ENCODE measurements around the gene TARS3. TPM values are rescaled to one million over a fixed set of nuclear protein-coding genes. Genes with fewer than 3 reads are reported as not detected.

Gene TARS3
- total and polyA plus RNA-seq, 2 donors = 13.2 to 14.6 TPM

GRCh38 chr15:101692801-101693598 lies 31.3 kb downstream of the TARS3 start:
- DNase-seq (ENCODE audit: low read depth in 6 of 9, low spot score in 9 of 9) = peak in 1 of 9 donors; percentile 19
- H3K9me3 ChIP-seq (ENCODE audit: control insufficient read depth in 2 of 2, insufficient read depth in 1 of 2, low read length in 1 of 2) = no peaks in the 10 kb centered on the region
- peaks cover 0 to 3% of the 10 kb centered on the region in 2 donors for H3K36me3 ChIP-seq (ENCODE audit: control insufficient read depth in 2 of 2, insufficient read depth in 2 of 2, low read length in 1 of 2)
- H3K27me3 ChIP-seq (ENCODE audit: control insufficient read depth in 2 of 2, insufficient read depth in 1 of 2, low read length in 1 of 2) = no peaks in the 10 kb centered on the region
- WGBS = 95% methylated on average over 4 of the region's 4 CpGs
- H3K4me1 ChIP-seq (ENCODE audit: control insufficient read depth in 2 of 2, insufficient read depth in 2 of 2, low read length in 2 of 2) = peaks cover 6 to 17% of the 10 kb centered on the region in 2 donors
- H3K27ac ChIP-seq (ENCODE audit: low read depth in 1 of 2, low read length in 1 of 2) = peak overlapping the region; percentile 31 to 60
- no peak overlapping the region for H3K4me3 ChIP-seq (ENCODE audit: low read length in 2 of 2)

- peaks cover 0 to 3% of the 10 kb centered on the region in 2 donors for H3K36me3 ChIP-seq (ENCODE audit: control insufficient read depth in 2 of 2, insufficient read depth in 2 of 2, low read length in 1 of 2)
- H3K27me3 ChIP-seq (ENCODE audit: control insufficient read depth in 2 of 2, insufficient read depth in 1 of 2, low read length in 1 of 2) = no peaks in the 10 kb centered on the region
- no peaks in the 10 kb centered on the region for H3K4me1 ChIP-seq (ENCODE audit: control insufficient read depth in 2 of 2, insufficient read depth in 2 of 2, low read length in 2 of 2)
- H3K4me3 ChIP-seq (ENCODE audit: low read length in 2 of 2) = no peak overlapping the region
- H3K9me3 ChIP-seq (ENCODE audit: control insufficient read depth in 2 of 2, insufficient read depth in 1 of 2, low read length in 1 of 2) = no peaks in the 10 kb centered on the region
- 98% methylated on average over 6 of the region's 6 CpGs for WGBS
- DNase-seq (ENCODE audit: low read depth in 6 of 9, low spot score in 9 of 9) = no peak
- no peak overlapping the region for H3K27ac ChIP-seq (ENCODE audit: low read depth in 1 of 2, low read length in 1 of 2)
These were observed 34.4 kb downstream of the TARS3 start for GRCh38 chr15:101689901-101690300.

- no peak for DNase-seq (ENCODE audit: low read depth in 6 of 9, low spot score in 9 of 9)
- H3K4me3 ChIP-seq (ENCODE audit: low read length in 2 of 2) = no peak overlapping the region
- H3K27ac ChIP-seq (ENCODE audit: low read depth in 1 of 2, low read length in 1 of 2) = no peak overlapping the region
- peaks cover 2 to 4% of the 10 kb centered on the region in 2 donors for H3K36me3 ChIP-seq (ENCODE audit: control insufficient read depth in 2 of 2, insufficient read depth in 2 of 2, low read length in 1 of 2)
- H3K9me3 ChIP-seq (ENCODE audit: control insufficient read depth in 2 of 2, insufficient read depth in 1 of 2, low read length in 1 of 2) = no peaks in the 10 kb centered on the region
- no peaks in the 10 kb centered on the region for H3K27me3 ChIP-seq (ENCODE audit: control insufficient read depth in 2 of 2, insufficient read depth in 1 of 2, low read length in 1 of 2)
- H3K4me1 ChIP-seq (ENCODE audit: control insufficient read depth in 2 of 2, insufficient read depth in 2 of 2, low read length in 2 of 2) = no peaks in the 10 kb centered on the region
- WGBS = 99% methylated on average over 2 of the region's 2 CpGs
These were observed 37.6 kb downstream of the TARS3 start for GRCh38 chr15:101686718-101687117.

GRCh38 chr15:101684877-101685276 lies 39.4 kb downstream of the TARS3 start:
- 98% methylated on average over 3 of the region's 3 CpGs for WGBS
- H3K36me3 ChIP-seq (ENCODE audit: control insufficient read depth in 2 of 2, insufficient read depth in 2 of 2, low read length in 1 of 2) = peaks cover 2 to 4% of the 10 kb centered on the region in 2 donors
- DNase-seq (ENCODE audit: low read depth in 6 of 9, low spot score in 9 of 9) = no peak
- H3K27me3 ChIP-seq (ENCODE audit: control insufficient read depth in 2 of 2, insufficient read depth in 1 of 2, low read length in 1 of 2) = no peaks in the 10 kb centered on the region
- H3K4me3 ChIP-seq (ENCODE audit: low read length in 2 of 2) = no peak overlapping the region
- H3K4me1 ChIP-seq (ENCODE audit: control insufficient read depth in 2 of 2, insufficient read depth in 2 of 2, low read length in 2 of 2) = no peaks in the 10 kb centered on the region
- no peaks in the 10 kb centered on the region for H3K9me3 ChIP-seq (ENCODE audit: control insufficient read depth in 2 of 2, insufficient read depth in 1 of 2, low read length in 1 of 2)
- H3K27ac ChIP-seq (ENCODE audit: low read depth in 1 of 2, low read length in 1 of 2) = no peak overlapping the region

- WGBS = 97% methylated on average over 1 of the region's 1 CpG
- Histone ChIP-seq H3K27ac (ENCODE audit: low read depth in 1 of 2, low read length in 1 of 2) (no peak overlapping the region), H3K36me3 (ENCODE audit: control insufficient read depth in 2 of 2, insufficient read depth in 2 of 2, low read length in 1 of 2) (peaks cover 2 to 7% of the 10 kb centered on the region in 2 donors), H3K9me3 (ENCODE audit: control insufficient read depth in 2 of 2, insufficient read depth in 1 of 2, low read length in 1 of 2) (no peaks in the 10 kb centered on the region), H3K4me3 (ENCODE audit: low read length in 2 of 2) (no peak overlapping the region), H3K27me3 (ENCODE audit: control insufficient read depth in 2 of 2, insufficient read depth in 1 of 2, low read length in 1 of 2) (no peaks in the 10 kb centered on the region), H3K4me1 (ENCODE audit: control insufficient read depth in 2 of 2, insufficient read depth in 2 of 2, low read length in 2 of 2) (no peaks in the 10 kb centered on the region)
- no peak for DNase-seq (ENCODE audit: low read depth in 6 of 9, low spot score in 9 of 9)
These were observed 39.9 kb downstream of the TARS3 start for GRCh38 chr15:101684384-101684783.

GRCh38 chr15:101679806-101680205 lies 44.5 kb downstream of the TARS3 start:
- Histone ChIP-seq H3K27ac (ENCODE audit: low read depth in 1 of 2, low read length in 1 of 2) (no peak overlapping the region), H3K27me3 (ENCODE audit: control insufficient read depth in 2 of 2, insufficient read depth in 1 of 2, low read length in 1 of 2) (no peaks in the 10 kb centered on the region), H3K36me3 (ENCODE audit: control insufficient read depth in 2 of 2, insufficient read depth in 2 of 2, low read length in 1 of 2) (peaks cover 2 to 7% of the 10 kb centered on the region in 2 donors), H3K4me3 (ENCODE audit: low read length in 2 of 2) (no peak overlapping the region), H3K9me3 (ENCODE audit: control insufficient read depth in 2 of 2, insufficient read depth in 1 of 2, low read length in 1 of 2) (no peaks in the 10 kb centered on the region), H3K4me1 (ENCODE audit: control insufficient read depth in 2 of 2, insufficient read depth in 2 of 2, low read length in 2 of 2) (no peaks in the 10 kb centered on the region)
- 89% methylated on average over 2 of the region's 2 CpGs for WGBS
- no peak for DNase-seq (ENCODE audit: low read depth in 6 of 9, low spot score in 9 of 9)

- H3K9me3 ChIP-seq (ENCODE audit: control insufficient read depth in 2 of 2, insufficient read depth in 1 of 2, low read length in 1 of 2) = no peaks in the 10 kb centered on the region
- DNase-seq (ENCODE audit: low read depth in 6 of 9, low spot score in 9 of 9) = no peak
- no peaks in the 10 kb centered on the region for H3K4me1 ChIP-seq (ENCODE audit: control insufficient read depth in 2 of 2, insufficient read depth in 2 of 2, low read length in 2 of 2)
- H3K36me3 ChIP-seq (ENCODE audit: control insufficient read depth in 2 of 2, insufficient read depth in 2 of 2, low read length in 1 of 2) = peaks cover 7 to 9% of the 10 kb centered on the region in 2 donors
- WGBS = 99% methylated on average over 4 of the region's 4 CpGs
- no peak overlapping the region for H3K27ac ChIP-seq (ENCODE audit: low read depth in 1 of 2, low read length in 1 of 2)
- H3K27me3 ChIP-seq (ENCODE audit: control insufficient read depth in 2 of 2, insufficient read depth in 1 of 2, low read length in 1 of 2) = no peaks in the 10 kb centered on the region
- no peak overlapping the region for H3K4me3 ChIP-seq (ENCODE audit: low read length in 2 of 2)
These were observed 47.3 kb downstream of the TARS3 start for GRCh38 chr15:101676921-101677329.

- DNase-seq (ENCODE audit: low read depth in 6 of 9, low spot score in 9 of 9) = no peak
- H3K4me1 ChIP-seq (ENCODE audit: control insufficient read depth in 2 of 2, insufficient read depth in 2 of 2, low read length in 2 of 2) = no peaks in the 10 kb centered on the region
- H3K9me3 ChIP-seq (ENCODE audit: control insufficient read depth in 2 of 2, insufficient read depth in 1 of 2, low read length in 1 of 2) = no peaks in the 10 kb centered on the region
- H3K36me3 ChIP-seq (ENCODE audit: control insufficient read depth in 2 of 2, insufficient read depth in 2 of 2, low read length in 1 of 2) = peaks cover 9% of the 10 kb centered on the region in 2 donors
- WGBS = 96% methylated on average over 16 of the region's 16 CpGs
- no peak overlapping the region for H3K4me3 ChIP-seq (ENCODE audit: low read length in 2 of 2)
- no peak overlapping the region for H3K27ac ChIP-seq (ENCODE audit: low read depth in 1 of 2, low read length in 1 of 2)
- H3K27me3 ChIP-seq (ENCODE audit: control insufficient read depth in 2 of 2, insufficient read depth in 1 of 2, low read length in 1 of 2) = no peaks in the 10 kb centered on the region
These were observed 48.3 kb downstream of the TARS3 start for GRCh38 chr15:101675796-101676582.

- Histone ChIP-seq H3K27me3 (ENCODE audit: control insufficient read depth in 2 of 2, insufficient read depth in 1 of 2, low read length in 1 of 2) (no peaks in the 10 kb centered on the region), H3K27ac (ENCODE audit: low read depth in 1 of 2, low read length in 1 of 2) (no peak overlapping the region), H3K36me3 (ENCODE audit: control insufficient read depth in 2 of 2, insufficient read depth in 2 of 2, low read length in 1 of 2) (peaks cover 12 to 14% of the 10 kb centered on the region in 2 donors), H3K4me1 (ENCODE audit: control insufficient read depth in 2 of 2, insufficient read depth in 2 of 2, low read length in 2 of 2) (no peaks in the 10 kb centered on the region), H3K4me3 (ENCODE audit: low read length in 2 of 2) (no peak overlapping the region), H3K9me3 (ENCODE audit: control insufficient read depth in 2 of 2, insufficient read depth in 1 of 2, low read length in 1 of 2) (no peaks in the 10 kb centered on the region)
- DNase-seq (ENCODE audit: low read depth in 6 of 9, low spot score in 9 of 9) = no peak
- WGBS = 98% methylated on average over 5 of the region's 5 CpGs
These were observed 49.3 kb downstream of the TARS3 start for GRCh38 chr15:101675015-101675414.
